A549 treated with Hydrocortisone at 1 μM for 4 hours (cell line): ENCODE data around the gene MCCC1. TPM values are rescaled to one million over a fixed set of nuclear protein-coding genes. Genes with fewer than 3 reads are reported as not detected.

ENCODE experiments used
- total RNA-seq: library from RNA; stranded (reverse); fragments of 200-300 nt; extraction: Qiagen RNA extraction; gene quantifications from 5 replicates; pipeline ENCODE4 v1.2.3, GENCODE V29; 2022

The MCCC1 gene
- total RNA-seq = 7.3 to 9.2 TPM (median 8.5 TPM) in 5 replicates

GRCh38 chr3:183099026-183099837, at the start of gene MCCC1:
Gene MCCC1 (minus strand): TSS chr3:183099496. CDS start chr3:183099440, 56 bp downstream.

GRCh38 chr3:182980204-182981037, 118.9 kb downstream of the MCCC1 start, which contains the start of gene DCUN1D1:
Gene DCUN1D1 (minus strand): TSS chr3:182980538. CDS start chr3:182980489, 49 bp downstream.

Other genes with a start within 250 kb of the MCCC1 start
- gene DCUN1D1, start 119.0 kb downstream of the MCCC1 start, total RNA-seq = 15.8 to 19.8 TPM (median 18.9 TPM) in 5 replicates
- gene LAMP3, start 63.2 kb upstream of the MCCC1 start, total RNA-seq = 0.15 to 0.47 TPM (median 0.29 TPM) in 5 replicates
- gene B3GNT5, start 153.8 kb upstream of the MCCC1 start, total RNA-seq = 20.8 to 30.7 TPM (median 25.9 TPM) in 5 replicates